HG03521 (cell line): Measurements from ENCODE around the gene ZNF507.
"Not testable (repeated sequence)": the region's sequence is repeated elsewhere in the genome, so short reads cannot be mapped to it uniquely, and the experiment has no call there.

Source experiments
- ATAC-seq: cut with Tn5 transposase; IDR thresholded peaks from one replicate; pipeline ENCODE4 v1.9.1; 2021; ENCODE audit warnings: mild to moderate bottlenecking, moderate library complexity; ENCODE audit not compliant: unreplicated experiment

ZNF507 gene

GRCh38 chr19:32406161-32407003, 61.0 kb downstream of the ZNF507 start:
- ATAC-seq, result no peak

GRCh38 chr19:32407004-32407992, 61.9 kb downstream of the ZNF507 start:
- no peak for ATAC-seq

GRCh38 chr19:32415246-32415645, 69.8 kb downstream of the ZNF507 start:
- ATAC-seq, result no peak

DNA sequence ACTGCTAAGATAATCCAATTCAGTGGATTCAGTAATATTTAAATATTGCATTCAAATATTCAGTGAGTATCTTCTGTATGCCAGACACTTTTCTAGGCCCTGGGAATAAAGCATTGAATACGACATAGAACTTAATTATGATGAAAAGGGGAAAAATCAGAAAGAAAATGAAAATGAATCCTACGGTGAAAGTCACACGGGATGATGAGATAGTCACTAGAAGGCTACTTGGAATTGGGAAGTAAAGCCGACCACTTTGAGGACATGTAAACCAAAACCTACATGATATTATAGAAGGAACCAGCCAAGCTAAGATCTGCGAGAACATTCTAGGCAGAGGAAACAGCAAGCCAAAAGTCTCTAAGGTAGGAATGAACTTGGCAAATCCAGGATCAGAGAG, 70.3 kb downstream of the ZNF507 start:
- ATAC-seq, result no peak

DNA sequence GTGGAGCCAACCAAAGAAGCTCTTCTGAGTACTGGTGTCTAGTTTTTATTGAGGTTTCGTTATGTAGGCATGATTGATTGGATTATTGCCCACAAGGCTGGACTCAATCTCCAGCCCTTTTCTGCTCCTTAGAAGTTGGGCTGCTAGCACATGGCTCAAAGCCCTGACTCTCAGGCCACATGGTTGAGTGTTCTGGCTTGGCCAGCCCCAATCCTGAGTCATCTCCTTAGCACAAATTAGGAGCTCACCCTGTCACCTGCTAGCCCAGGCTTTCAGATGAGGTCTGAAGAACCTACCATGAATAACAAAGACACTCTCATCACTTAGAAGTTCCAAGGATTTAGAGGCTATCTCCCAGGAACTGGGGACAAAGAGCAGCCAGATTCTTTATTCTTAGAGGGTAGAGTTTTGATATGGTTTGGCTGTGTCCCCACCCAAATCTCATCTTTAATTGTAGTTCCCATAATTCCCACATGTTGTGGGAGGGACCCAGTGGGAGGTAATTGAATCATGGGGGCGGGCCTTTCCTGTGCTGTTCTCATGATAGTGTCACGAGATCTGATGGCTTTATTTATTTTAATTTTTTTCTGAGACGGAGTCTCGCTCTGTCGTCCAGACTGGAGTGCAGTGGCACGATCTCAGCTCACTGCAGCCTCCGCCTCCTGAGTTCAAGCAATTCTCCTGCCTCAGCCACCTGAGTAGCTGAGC, 71.5 kb downstream of the ZNF507 start:
- no peak for ATAC-seq

- no peak for ATAC-seq
Observed at GRCh38 chr19:32418155-32418554, 72.7 kb downstream of the ZNF507 start.

GRCh38 chr19:32421589-32422361, 76.4 kb downstream of the ZNF507 start:
- ATAC-seq, result no peak

DNA sequence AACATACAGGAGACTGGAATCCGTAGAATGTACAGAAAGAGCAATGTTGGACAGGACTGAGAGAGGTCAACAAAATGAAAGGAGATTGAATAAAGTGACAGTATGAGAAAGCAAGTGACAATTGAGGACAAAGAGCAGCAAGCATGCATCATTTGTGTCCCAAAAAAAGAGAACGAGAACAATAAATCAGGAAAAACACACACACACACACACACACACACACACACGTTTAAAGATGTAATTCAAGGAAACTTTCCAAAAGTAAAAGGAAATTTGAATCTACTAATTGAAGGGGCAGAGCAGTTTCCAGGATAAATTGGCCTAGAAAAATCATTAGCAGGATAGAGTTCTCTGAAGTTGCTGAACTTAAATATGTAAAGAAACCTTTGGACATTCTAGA, 77.0 kb downstream of the ZNF507 start:
- no peak for ATAC-seq

- not testable (repeated sequence) for ATAC-seq
Observed at GRCh38 chr19:32423944-32424343, 78.5 kb downstream of the ZNF507 start.

DNA sequence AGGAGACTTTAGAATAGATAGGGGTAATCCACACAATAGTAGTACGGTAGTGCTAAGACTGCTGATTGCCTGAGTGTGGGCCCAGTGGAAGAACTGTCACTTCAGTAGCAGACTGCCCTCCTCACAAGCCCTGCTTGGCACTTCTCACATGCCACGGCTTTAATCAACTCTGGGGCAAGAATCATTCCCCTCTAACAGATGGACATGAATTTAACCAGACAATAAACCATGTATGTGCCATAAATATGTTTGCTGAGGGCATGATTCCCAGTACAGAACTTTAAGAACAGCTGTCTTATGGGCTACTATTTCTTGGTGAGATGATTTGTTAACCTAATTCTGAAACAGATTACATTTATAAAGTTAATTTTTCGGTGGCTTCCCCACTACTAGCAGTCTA, 82.1 kb downstream of the ZNF507 start:
- ATAC-seq, result no peak

- no peak for ATAC-seq
Observed at GRCh38 chr19:32436692-32437091, 91.3 kb downstream of the ZNF507 start.

DNA sequence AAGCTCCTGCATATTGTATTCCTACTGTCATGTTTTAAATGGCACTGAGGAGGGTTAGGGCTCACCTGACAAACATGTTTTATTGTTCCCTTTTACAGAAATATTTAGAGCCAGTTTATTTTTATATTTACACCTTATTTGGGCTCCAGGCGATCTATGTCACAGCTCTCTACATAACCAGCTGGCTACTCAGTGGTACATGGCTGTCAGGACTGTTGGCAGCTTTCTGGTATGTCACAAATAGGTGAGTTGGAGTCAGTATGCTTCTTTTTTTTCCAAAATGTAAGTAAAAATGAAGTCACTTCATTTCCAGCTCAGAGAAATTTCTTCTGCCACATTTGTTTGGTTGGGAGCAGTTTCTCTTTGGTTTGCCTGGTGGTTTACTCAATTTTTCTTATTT, 91.7 kb downstream of the ZNF507 start:
- ATAC-seq, result no peak
